Vagina (tissue), 2 donors: ENCODE data around the gene CEMIP2. TPM values are rescaled to one million over a fixed set of nuclear protein-coding genes. Genes with fewer than 3 reads are reported as not detected.

Experiments used
- DNase-seq, 2 donors: peaks; one replicate each; pipeline ENCODE4 v3.0.0-alpha.2; 2017; ENCODE audit errors: extremely low spot score in 2 of 2
- H3K27ac ChIP-seq: fragments of 200-600 bp; sonication (generic); one replicate; pipeline ENCODE4 v1.5.1; 2019
- H3K27me3 ChIP-seq: fragments of 200-600 bp; sonication (generic); one replicate; pipeline ENCODE4 v1.5.1; 2019
- H3K36me3 ChIP-seq, 2 donors: fragments of 200-600 bp; sonication (generic); one replicate each; pipeline ENCODE4 v1.5.1; 2017 to 2019
- H3K4me1 ChIP-seq: fragments of 200-600 bp; sonication (generic); one replicate; pipeline ENCODE4 v1.5.1; 2019
- H3K4me3 ChIP-seq, 2 donors: fragments of 200-600 bp; sonication (generic); 1 replicate in 1 of 2; 2 replicates in 1 of 2; pipeline ENCODE4 v1.5.1; 2016 to 2019
- H3K9me3 ChIP-seq: fragments of 200-600 bp; sonication (generic); one replicate; pipeline ENCODE4 v1.5.1; 2019
- POLR2A ChIP-seq, 2 donors: fragments of 450-650 bp; IDR thresholded peaks; one replicate each; pipeline ENCODE4 v1.6.1; 2017; ENCODE audit warnings: antibody characterized with exemption in 2 of 2, mild to moderate bottlenecking in 2 of 2, moderate library complexity in 2 of 2
- POLR2AphosphoS5 ChIP-seq, 2 donors: sonication (generic); formaldehyde crosslinking; IDR thresholded peaks; one replicate each; pipeline ENCODE4 v1.9.0; 2017; ENCODE audit warnings: antibody characterized with exemption in 2 of 2, mild to moderate bottlenecking in 2 of 2, low read depth in 1 of 2; ENCODE audit not compliant: insufficient read depth in 1 of 2
- intact Hi-C: fragments of 100-400 bp; cut with DNase I; formaldehyde crosslinking; loops from one replicate; pipeline ENCODE4 v1.15.1; 2023
- total RNA-seq: library from RNA; depleted of rRNA; stranded (reverse); fragments of >200 nt; gene quantifications from one replicate; pipeline ENCODE4 v1.2.3, GENCODE V29; 2016
- TF ChIP-seq, protein P1 (sequence below), 3 experiments: fragments of 450-650 bp in 2 of 3; fragments of 200-600 bp in 1 of 3; sonication (generic) in 1 of 3; IDR thresholded peaks; one replicate each; pipeline ENCODE4 v1.5.1; 2017 to 2019; ENCODE audit warnings: antibody characterized with exemption in 3 of 3, mild to moderate bottlenecking in 2 of 3, moderate library complexity in 2 of 3

Gene CEMIP2
- total RNA-seq, 1 donor from 2014 or later: 46.7 TPM

DNA sequence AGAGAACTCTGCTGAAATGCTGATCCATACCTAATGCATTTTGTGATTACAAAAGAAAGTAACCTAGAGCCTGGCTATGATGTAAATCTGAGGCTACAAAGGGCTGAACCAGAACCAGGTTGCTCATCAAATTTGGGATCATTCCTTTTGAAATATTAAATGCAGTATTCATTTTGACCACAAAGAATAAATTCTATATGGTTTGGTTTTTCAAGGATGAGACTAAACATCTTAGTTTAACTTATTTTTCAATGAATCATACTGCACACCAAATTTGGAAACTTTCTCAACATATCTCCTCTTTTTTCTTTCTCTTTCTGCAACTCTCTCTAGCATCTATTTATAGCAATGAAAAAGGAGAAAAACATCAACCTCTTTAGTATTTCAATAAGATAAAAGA lies 46.5 kb downstream of the CEMIP2 start:
- Histone ChIP-seq H3K27me3 (no peaks in the 10 kb centered on the region), H3K4me1 (no peaks in the 10 kb centered on the region), H3K27ac (no peak overlapping the region), H3K4me3 (no peak overlapping the region), H3K9me3 (no peaks in the 10 kb centered on the region), H3K36me3 (peaks cover 0 to 23% of the 10 kb centered on the region in 2 donors)
- no peak for TF ChIP-seq POLR2AphosphoS5 (IDR thresholded peaks at IDR 0.05; ENCODE audit: insufficient read depth in 1 of 2, low read depth in 1 of 2)
- intact Hi-C loops: no loop called here
- DNase-seq: no peak

DNA sequence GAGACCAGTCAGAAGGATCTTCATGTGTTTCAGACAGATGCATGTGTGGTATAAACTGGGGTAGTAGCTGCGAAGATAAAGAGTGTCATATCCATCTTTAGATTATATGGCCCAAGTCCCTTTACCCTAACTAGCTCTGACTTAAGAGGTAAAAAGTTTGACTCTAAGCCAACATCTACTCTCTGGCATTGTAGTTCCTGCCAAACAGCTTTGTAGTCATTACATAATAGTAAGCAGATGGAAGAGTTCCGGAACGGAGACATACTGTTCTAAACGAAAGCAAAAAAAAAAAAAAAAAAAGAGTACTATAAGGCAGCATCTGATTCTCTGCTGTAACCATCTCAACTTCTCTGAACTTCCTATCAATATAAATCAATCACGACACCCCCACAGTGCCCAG lies 48.8 kb downstream of the CEMIP2 start:
- no peak for TF ChIP-seq POLR2AphosphoS5 (IDR thresholded peaks at IDR 0.05; ENCODE audit: insufficient read depth in 1 of 2, low read depth in 1 of 2)
- no peak for TF ChIP-seq POLR2A (IDR thresholded peaks at IDR 0.05)
- TF ChIP-seq, protein P1, sequence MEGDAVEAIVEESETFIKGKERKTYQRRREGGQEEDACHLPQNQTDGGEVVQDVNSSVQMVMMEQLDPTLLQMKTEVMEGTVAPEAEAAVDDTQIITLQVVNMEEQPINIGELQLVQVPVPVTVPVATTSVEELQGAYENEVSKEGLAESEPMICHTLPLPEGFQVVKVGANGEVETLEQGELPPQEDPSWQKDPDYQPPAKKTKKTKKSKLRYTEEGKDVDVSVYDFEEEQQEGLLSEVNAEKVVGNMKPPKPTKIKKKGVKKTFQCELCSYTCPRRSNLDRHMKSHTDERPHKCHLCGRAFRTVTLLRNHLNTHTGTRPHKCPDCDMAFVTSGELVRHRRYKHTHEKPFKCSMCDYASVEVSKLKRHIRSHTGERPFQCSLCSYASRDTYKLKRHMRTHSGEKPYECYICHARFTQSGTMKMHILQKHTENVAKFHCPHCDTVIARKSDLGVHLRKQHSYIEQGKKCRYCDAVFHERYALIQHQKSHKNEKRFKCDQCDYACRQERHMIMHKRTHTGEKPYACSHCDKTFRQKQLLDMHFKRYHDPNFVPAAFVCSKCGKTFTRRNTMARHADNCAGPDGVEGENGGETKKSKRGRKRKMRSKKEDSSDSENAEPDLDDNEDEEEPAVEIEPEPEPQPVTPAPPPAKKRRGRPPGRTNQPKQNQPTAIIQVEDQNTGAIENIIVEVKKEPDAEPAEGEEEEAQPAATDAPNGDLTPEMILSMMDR (IDR thresholded peaks at IDR 0.05): no peak
- Histone ChIP-seq H3K36me3 (peaks cover 0 to 14% of the 10 kb centered on the region in 2 donors), H3K4me3 (no peak overlapping the region), H3K27ac (no peak overlapping the region), H3K27me3 (no peaks in the 10 kb centered on the region), H3K9me3 (no peaks in the 10 kb centered on the region), H3K4me1 (no peaks in the 10 kb centered on the region)
- intact Hi-C loops: no loop called here
- DNase-seq: no peak

DNA sequence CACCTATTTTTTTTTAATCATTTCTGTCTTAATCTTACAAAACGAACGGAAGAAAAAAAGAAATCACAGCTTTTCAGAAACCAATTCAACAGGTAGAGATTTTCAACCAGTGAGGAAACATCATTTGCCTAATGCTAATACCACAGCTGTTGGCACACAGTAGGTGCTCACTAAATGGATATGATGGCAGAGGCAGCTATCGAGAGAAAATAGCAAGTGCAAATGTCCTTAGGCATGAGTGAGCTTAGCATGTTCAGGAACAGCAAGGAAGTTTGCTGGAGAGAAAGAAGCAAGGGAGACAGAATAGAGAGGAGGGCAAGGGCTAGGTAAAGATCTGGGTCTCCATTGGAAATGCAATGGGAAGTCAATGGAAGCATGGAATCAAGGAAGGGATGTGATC lies 49.2 kb downstream of the CEMIP2 start:
- DNase-seq: no peak
- H3K27me3 ChIP-seq: no peaks in the 10 kb centered on the region
- no peaks in the 10 kb centered on the region for H3K9me3 ChIP-seq
- no peak for TF ChIP-seq POLR2AphosphoS5 (IDR thresholded peaks at IDR 0.05; ENCODE audit: insufficient read depth in 1 of 2, low read depth in 1 of 2)
- no peak for TF ChIP-seq POLR2A (IDR thresholded peaks at IDR 0.05)
- intact Hi-C loops: no loop called here
- no peaks in the 10 kb centered on the region for H3K4me1 ChIP-seq
- peaks cover 0 to 12% of the 10 kb centered on the region in 2 donors for H3K36me3 ChIP-seq
- H3K4me3 ChIP-seq: no peak overlapping the region
- H3K27ac ChIP-seq: no peak overlapping the region

DNA sequence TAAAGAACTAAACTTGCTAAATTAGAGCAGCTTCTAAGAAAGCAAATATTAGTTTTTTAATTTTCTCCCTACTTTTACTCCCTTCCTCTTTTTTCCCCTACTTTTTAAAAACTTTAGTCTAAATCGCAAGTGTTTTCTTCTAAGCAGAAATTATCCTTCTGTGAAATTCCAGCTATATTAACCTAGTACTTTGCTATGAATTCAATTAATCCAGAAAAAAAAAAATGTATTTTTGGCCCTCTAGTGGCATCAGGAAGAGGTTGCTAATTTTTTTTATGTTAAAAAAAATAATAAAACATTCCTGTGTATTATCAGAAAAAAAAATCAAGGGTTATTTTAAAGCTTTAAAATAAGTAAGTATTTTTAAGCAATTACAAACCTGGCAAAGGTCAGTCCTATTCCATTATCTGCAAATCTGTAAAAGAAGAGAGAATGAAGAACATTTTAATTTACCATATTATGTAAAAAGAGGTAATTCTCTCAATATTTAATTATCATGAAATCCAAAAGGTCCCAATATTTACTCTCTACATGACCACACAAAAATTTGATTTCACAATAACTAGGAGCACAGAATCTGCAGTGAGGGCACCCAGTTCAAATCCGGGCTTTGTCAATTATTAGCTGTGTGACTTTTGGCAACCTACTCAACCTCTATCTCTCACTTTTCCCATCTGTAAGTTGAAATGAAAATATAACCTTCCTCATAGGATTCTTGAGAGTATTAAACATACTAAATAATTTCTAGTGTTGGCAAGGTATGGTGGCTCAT lies 52.0 kb downstream of the CEMIP2 start:
- H3K27me3 ChIP-seq: no peaks in the 10 kb centered on the region
- H3K4me3 ChIP-seq: no peak overlapping the region
- H3K4me1 ChIP-seq: no peaks in the 10 kb centered on the region
- H3K27ac ChIP-seq: no peak overlapping the region
- intact Hi-C loops: no loop called here
- no peaks in the 10 kb centered on the region for H3K9me3 ChIP-seq
- H3K36me3 ChIP-seq: peaks cover 0 to 17% of the 10 kb centered on the region in 2 donors
- DNase-seq: no peak
- TF ChIP-seq, protein P1 (IDR thresholded peaks at IDR 0.05): no peak
- TF ChIP-seq POLR2A (IDR thresholded peaks at IDR 0.05) (no peak), POLR2AphosphoS5 (IDR thresholded peaks at IDR 0.05; ENCODE audit: insufficient read depth in 1 of 2, low read depth in 1 of 2) (no peak)

DNA sequence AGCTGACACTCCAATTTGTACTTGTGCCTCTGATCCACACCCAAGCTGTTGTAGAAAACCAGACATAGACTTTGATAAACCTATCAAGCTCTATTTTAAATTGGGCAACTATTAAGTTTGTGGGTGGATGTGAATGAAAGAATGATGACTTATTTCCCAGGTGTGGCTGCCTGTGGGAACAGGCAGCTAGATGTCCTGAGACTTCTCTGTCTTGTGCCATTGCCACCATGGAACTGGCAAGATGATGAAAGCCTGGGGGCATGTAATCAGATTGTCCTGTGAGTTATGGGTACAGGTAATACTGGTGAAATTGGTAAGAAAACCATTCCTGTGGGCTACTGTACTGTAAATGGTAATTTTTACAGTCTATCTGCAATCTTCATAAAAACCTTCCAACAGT lies 57.5 kb downstream of the CEMIP2 start:
- H3K4me3 ChIP-seq: no peak overlapping the region
- H3K4me1 ChIP-seq: no peaks in the 10 kb centered on the region
- no peaks in the 10 kb centered on the region for H3K9me3 ChIP-seq
- DNase-seq: no peak
- peaks cover 0 to 35% of the 10 kb centered on the region in 2 donors for H3K36me3 ChIP-seq
- no peaks in the 10 kb centered on the region for H3K27me3 ChIP-seq
- H3K27ac ChIP-seq: no peak overlapping the region
- no peak for TF ChIP-seq POLR2A (IDR thresholded peaks at IDR 0.05)
- no peak for TF ChIP-seq POLR2AphosphoS5 (IDR thresholded peaks at IDR 0.05; ENCODE audit: insufficient read depth in 1 of 2, low read depth in 1 of 2)
- TF ChIP-seq, protein P1 (IDR thresholded peaks at IDR 0.05): no peak
- intact Hi-C loops: no loop called here

DNA sequence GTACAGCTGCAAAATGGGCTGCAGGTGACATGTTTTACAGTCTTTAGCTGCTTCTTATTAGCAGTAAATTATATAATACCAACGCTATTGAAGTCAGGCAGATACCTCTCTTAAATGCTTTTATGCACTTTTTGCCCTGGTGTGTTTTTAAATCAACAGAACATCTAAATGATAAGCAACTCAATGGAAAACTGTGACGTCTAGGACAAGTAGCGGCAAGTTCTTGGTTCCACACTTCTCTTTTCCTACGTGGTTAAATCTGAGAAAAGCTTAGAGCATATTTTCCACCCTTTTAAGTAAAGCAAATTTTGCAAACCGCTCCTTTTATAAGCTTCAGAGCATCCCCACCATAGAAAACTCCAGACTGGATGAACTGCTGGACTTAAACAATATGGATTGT lies 58.1 kb downstream of the CEMIP2 start:
- no peaks in the 10 kb centered on the region for H3K27me3 ChIP-seq
- H3K4me3 ChIP-seq: no peak overlapping the region
- no peak for DNase-seq
- peaks cover 0 to 35% of the 10 kb centered on the region in 2 donors for H3K36me3 ChIP-seq
- H3K4me1 ChIP-seq: peaks cover 5% of the 10 kb centered on the region
- TF ChIP-seq, protein P1 (IDR thresholded peaks at IDR 0.05): no peak
- TF ChIP-seq POLR2AphosphoS5 (IDR thresholded peaks at IDR 0.05; ENCODE audit: insufficient read depth in 1 of 2, low read depth in 1 of 2) (no peak), POLR2A (IDR thresholded peaks at IDR 0.05) (no peak)
- intact Hi-C loops: no loop called here
- H3K9me3 ChIP-seq: no peaks in the 10 kb centered on the region
- no peak overlapping the region for H3K27ac ChIP-seq
